Activated naive CD4-positive, alpha-beta T cell treated with anti-CD3 and anti-CD28 coated beads, Interleukin-2, amount 50 U/mL, for 24 hours (primary cell): ENCODE results near the gene MAML3.
A peak's percentile ranks its signal among the peaks of the same experiment; 100 is the strongest.

ENCODE experiments used
- H3K27ac Mint-ChIP-seq: one replicate; pipeline ENCODE4 v1.8.0; 2021; ENCODE audit warnings: mild to moderate bottlenecking, mixed read lengths
- H3K27me3 Mint-ChIP-seq: one replicate; pipeline ENCODE4 v1.8.0; 2021; ENCODE audit warnings: mixed read lengths
- H3K36me3 Mint-ChIP-seq: one replicate; pipeline ENCODE4 v1.8.0; 2021; ENCODE audit warnings: mixed read lengths
- H3K4me1 Mint-ChIP-seq: one replicate; pipeline ENCODE4 v1.8.0; 2021; ENCODE audit warnings: mixed read lengths
- H3K4me3 Mint-ChIP-seq: one replicate; pipeline ENCODE4 v1.8.0; 2021; ENCODE audit warnings: mild to moderate bottlenecking, mixed read lengths
- H3K9me3 Mint-ChIP-seq: one replicate; pipeline ENCODE4 v1.8.0; 2021; ENCODE audit warnings: mixed read lengths

MAML3 gene

GRCh38 chr4:140046016-140046415, 108.0 kb downstream of the MAML3 start:
- Mint-ChIP-seq H3K27me3 (no peaks in the 10 kb centered on the region), H3K27ac (no peak overlapping the region), H3K9me3 (no peaks in the 10 kb centered on the region), H3K36me3 (no peaks in the 10 kb centered on the region), H3K4me3 (no peak overlapping the region), H3K4me1 (peaks cover 22% of the 10 kb centered on the region)

GRCh38 chr4:140044337-140044902, 109.6 kb downstream of the MAML3 start:
- Mint-ChIP-seq H3K36me3 (no peaks in the 10 kb centered on the region), H3K27ac (no peak overlapping the region)

GRCh38 chr4:140042634-140043033, 111.3 kb downstream of the MAML3 start:
- H3K4me1 Mint-ChIP-seq = no peaks in the 10 kb centered on the region
- H3K4me3 Mint-ChIP-seq = no peak overlapping the region
- H3K27ac Mint-ChIP-seq = no peak overlapping the region
- H3K36me3 Mint-ChIP-seq = no peaks in the 10 kb centered on the region
- H3K9me3 Mint-ChIP-seq = no peaks in the 10 kb centered on the region
- H3K27me3 Mint-ChIP-seq = no peaks in the 10 kb centered on the region

More at GRCh38 chr4:140044337-140044902, 109.6 kb downstream of the MAML3 start:
- H3K4me3 Mint-ChIP-seq = no peak overlapping the region
- peaks cover 10% of the 10 kb centered on the region for H3K4me1 Mint-ChIP-seq
- H3K27me3 Mint-ChIP-seq = no peaks in the 10 kb centered on the region
- no peaks in the 10 kb centered on the region for H3K9me3 Mint-ChIP-seq

- Mint-ChIP-seq H3K36me3 (no peaks in the 10 kb centered on the region), H3K27ac (no peak overlapping the region), H3K4me3 (no peak overlapping the region), H3K27me3 (no peaks in the 10 kb centered on the region), H3K4me1 (no peaks in the 10 kb centered on the region), H3K9me3 (no peaks in the 10 kb centered on the region)
Measured at GRCh38 chr4:140038031-140038533, 115.9 kb downstream of the MAML3 start.

- Mint-ChIP-seq H3K27me3 (no peaks in the 10 kb centered on the region), H3K4me3 (no peak overlapping the region), H3K36me3 (no peaks in the 10 kb centered on the region), H3K9me3 (no peaks in the 10 kb centered on the region), H3K4me1 (no peaks in the 10 kb centered on the region), H3K27ac (no peak overlapping the region)
Measured at GRCh38 chr4:140037353-140038030, 116.5 kb downstream of the MAML3 start.

- Mint-ChIP-seq H3K36me3 (no peaks in the 10 kb centered on the region), H3K4me3 (no peak overlapping the region), H3K9me3 (no peaks in the 10 kb centered on the region), H3K4me1 (no peaks in the 10 kb centered on the region), H3K27ac (no peak overlapping the region), H3K27me3 (peaks cover 1% of the 10 kb centered on the region)
Measured at GRCh38 chr4:140031706-140032105, 122.3 kb downstream of the MAML3 start.

GRCh38 chr4:140031061-140031460, 122.9 kb downstream of the MAML3 start:
- H3K4me3 Mint-ChIP-seq = no peak overlapping the region
- no peaks in the 10 kb centered on the region for H3K36me3 Mint-ChIP-seq
- H3K4me1 Mint-ChIP-seq = no peaks in the 10 kb centered on the region
- no peak overlapping the region for H3K27ac Mint-ChIP-seq
- no peaks in the 10 kb centered on the region for H3K9me3 Mint-ChIP-seq
- peaks cover 1% of the 10 kb centered on the region for H3K27me3 Mint-ChIP-seq

GRCh38 chr4:140028676-140029517, 125.1 kb downstream of the MAML3 start:
- no peak overlapping the region for H3K27ac Mint-ChIP-seq
- H3K4me3 Mint-ChIP-seq = no peak overlapping the region
- no peaks in the 10 kb centered on the region for H3K4me1 Mint-ChIP-seq
- no peaks in the 10 kb centered on the region for H3K9me3 Mint-ChIP-seq
- H3K36me3 Mint-ChIP-seq = no peaks in the 10 kb centered on the region
- peaks cover 1% of the 10 kb centered on the region for H3K27me3 Mint-ChIP-seq

GRCh38 chr4:140028101-140028500, 125.9 kb downstream of the MAML3 start:
- no peak overlapping the region for H3K27ac Mint-ChIP-seq
- no peak overlapping the region for H3K4me3 Mint-ChIP-seq
- no peaks in the 10 kb centered on the region for H3K36me3 Mint-ChIP-seq
- H3K9me3 Mint-ChIP-seq = no peaks in the 10 kb centered on the region
- no peaks in the 10 kb centered on the region for H3K4me1 Mint-ChIP-seq
- H3K27me3 Mint-ChIP-seq = peaks cover 1% of the 10 kb centered on the region

- Mint-ChIP-seq H3K27me3 (peaks cover 1% of the 10 kb centered on the region), H3K4me3 (no peak overlapping the region), H3K36me3 (no peaks in the 10 kb centered on the region), H3K9me3 (no peaks in the 10 kb centered on the region), H3K4me1 (no peaks in the 10 kb centered on the region), H3K27ac (no peak overlapping the region)
Measured at GRCh38 chr4:140027101-140027500, 126.9 kb downstream of the MAML3 start.

- Mint-ChIP-seq H3K27ac (no peak overlapping the region), H3K27me3 (no peaks in the 10 kb centered on the region), H3K4me1 (no peaks in the 10 kb centered on the region), H3K9me3 (no peaks in the 10 kb centered on the region), H3K4me3 (no peak overlapping the region), H3K36me3 (no peaks in the 10 kb centered on the region)
Measured at GRCh38 chr4:140025470-140025869, 128.5 kb downstream of the MAML3 start.

- H3K9me3 Mint-ChIP-seq = no peaks in the 10 kb centered on the region
- H3K36me3 Mint-ChIP-seq = no peaks in the 10 kb centered on the region
- no peaks in the 10 kb centered on the region for H3K4me1 Mint-ChIP-seq
- H3K27ac Mint-ChIP-seq = no peak overlapping the region
- no peak overlapping the region for H3K4me3 Mint-ChIP-seq
- no peaks in the 10 kb centered on the region for H3K27me3 Mint-ChIP-seq
Measured at GRCh38 chr4:140020457-140021361, 133.3 kb downstream of the MAML3 start.

GRCh38 chr4:140019619-140020347, 134.2 kb downstream of the MAML3 start:
- no peaks in the 10 kb centered on the region for H3K27me3 Mint-ChIP-seq
- H3K9me3 Mint-ChIP-seq = no peaks in the 10 kb centered on the region
- H3K36me3 Mint-ChIP-seq = no peaks in the 10 kb centered on the region
- H3K4me3 Mint-ChIP-seq = no peak overlapping the region
- H3K4me1 Mint-ChIP-seq = no peaks in the 10 kb centered on the region
- H3K27ac Mint-ChIP-seq = peak overlapping the region; percentile 1

GRCh38 chr4:140018931-140019618, 134.9 kb downstream of the MAML3 start:
- H3K36me3 Mint-ChIP-seq = no peaks in the 10 kb centered on the region
- no peaks in the 10 kb centered on the region for H3K4me1 Mint-ChIP-seq
- H3K27ac Mint-ChIP-seq = no peak overlapping the region
- H3K4me3 Mint-ChIP-seq = no peak overlapping the region
- no peaks in the 10 kb centered on the region for H3K27me3 Mint-ChIP-seq
- H3K9me3 Mint-ChIP-seq = no peaks in the 10 kb centered on the region
